Measurements from ENCODE around the gene VPS13A. TPM values are rescaled to one million over a fixed set of nuclear protein-coding genes. Genes with fewer than 3 reads are reported as not detected.

VPS13A gene
- total and polyA plus RNA-seq, 2 donors (not counting 1 experiment from before 2014, with no cell fraction given) = 12.8 to 39.3 TPM

DNA sequence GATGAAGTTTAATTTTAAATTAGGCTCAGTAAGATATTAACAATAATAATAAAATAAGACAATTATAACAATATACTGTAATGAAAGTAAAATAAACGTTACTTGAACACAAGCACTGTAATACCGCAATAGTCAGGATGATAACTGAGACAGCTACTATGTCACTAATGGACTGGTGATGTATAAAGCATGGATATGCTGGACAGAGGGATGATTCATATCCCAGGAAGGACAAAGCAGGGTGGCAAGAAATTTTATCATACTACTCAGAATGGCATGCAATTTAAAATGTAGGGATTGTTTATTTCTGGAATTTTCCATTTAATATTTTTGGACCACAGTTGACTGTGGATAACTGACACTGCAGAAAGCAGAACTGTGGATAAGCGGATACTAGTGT is 196.9 kb downstream of the VPS13A start:
- Histone ChIP-seq H3K79me2 (ENCODE audit: control insufficient read depth, insufficient read depth, low read length) (no peaks in the 10 kb centered on the region), H2AFZ (ENCODE audit: low read length) (no peak overlapping the region), H3K4me1 (ENCODE audit: control insufficient read depth, extremely low read depth, insufficient read depth, low read length) (no peaks in the 10 kb centered on the region), H3K4me3 (replicated peaks in 1 of 4; ENCODE audit: control extremely low read depth in 1 of 4, insufficient read depth in 1 of 4, low read depth in 3 of 4, low read length in 4 of 4) (no peak overlapping the region), H3K9ac (ENCODE audit: insufficient read depth, low read length) (no peak overlapping the region), H3K27ac (ENCODE audit: insufficient read depth, low read length) (no peak overlapping the region), H3K36me3 (ENCODE audit: control insufficient read depth, insufficient read depth, low read length) (peaks cover 4% of the 10 kb centered on the region), H4K20me1 (ENCODE audit: control insufficient read depth, extremely low read depth, insufficient read depth, low read length) (no peaks in the 10 kb centered on the region), H3K4me2 (ENCODE audit: extremely low read depth, insufficient read depth, low read length) (no peak overlapping the region), H3K27me3 (ENCODE audit: control insufficient read depth, insufficient read depth, low read length) (no peaks in the 10 kb centered on the region), H3K9me3 (ENCODE audit: control insufficient read depth, insufficient read depth, low read depth, low read length) (no peaks in the 10 kb centered on the region)
- TF ChIP-seq, protein P1, sequence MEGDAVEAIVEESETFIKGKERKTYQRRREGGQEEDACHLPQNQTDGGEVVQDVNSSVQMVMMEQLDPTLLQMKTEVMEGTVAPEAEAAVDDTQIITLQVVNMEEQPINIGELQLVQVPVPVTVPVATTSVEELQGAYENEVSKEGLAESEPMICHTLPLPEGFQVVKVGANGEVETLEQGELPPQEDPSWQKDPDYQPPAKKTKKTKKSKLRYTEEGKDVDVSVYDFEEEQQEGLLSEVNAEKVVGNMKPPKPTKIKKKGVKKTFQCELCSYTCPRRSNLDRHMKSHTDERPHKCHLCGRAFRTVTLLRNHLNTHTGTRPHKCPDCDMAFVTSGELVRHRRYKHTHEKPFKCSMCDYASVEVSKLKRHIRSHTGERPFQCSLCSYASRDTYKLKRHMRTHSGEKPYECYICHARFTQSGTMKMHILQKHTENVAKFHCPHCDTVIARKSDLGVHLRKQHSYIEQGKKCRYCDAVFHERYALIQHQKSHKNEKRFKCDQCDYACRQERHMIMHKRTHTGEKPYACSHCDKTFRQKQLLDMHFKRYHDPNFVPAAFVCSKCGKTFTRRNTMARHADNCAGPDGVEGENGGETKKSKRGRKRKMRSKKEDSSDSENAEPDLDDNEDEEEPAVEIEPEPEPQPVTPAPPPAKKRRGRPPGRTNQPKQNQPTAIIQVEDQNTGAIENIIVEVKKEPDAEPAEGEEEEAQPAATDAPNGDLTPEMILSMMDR (conservative IDR thresholded peaks at IDR 0.05 in 1 of 2, IDR thresholded peaks at IDR 0.05 in 1 of 2; ENCODE audit: low read depth in 1 of 2, low read length in 2 of 2) = no peak
- TF ChIP-seq EZH2 (IDR thresholded peaks at IDR 0.05; ENCODE audit: low read length, missing control alignments) = no peak
- peak in 1 of 2 donors; percentile 36 for DNase-seq (ENCODE audit: low read depth in 2 of 2)

DNA sequence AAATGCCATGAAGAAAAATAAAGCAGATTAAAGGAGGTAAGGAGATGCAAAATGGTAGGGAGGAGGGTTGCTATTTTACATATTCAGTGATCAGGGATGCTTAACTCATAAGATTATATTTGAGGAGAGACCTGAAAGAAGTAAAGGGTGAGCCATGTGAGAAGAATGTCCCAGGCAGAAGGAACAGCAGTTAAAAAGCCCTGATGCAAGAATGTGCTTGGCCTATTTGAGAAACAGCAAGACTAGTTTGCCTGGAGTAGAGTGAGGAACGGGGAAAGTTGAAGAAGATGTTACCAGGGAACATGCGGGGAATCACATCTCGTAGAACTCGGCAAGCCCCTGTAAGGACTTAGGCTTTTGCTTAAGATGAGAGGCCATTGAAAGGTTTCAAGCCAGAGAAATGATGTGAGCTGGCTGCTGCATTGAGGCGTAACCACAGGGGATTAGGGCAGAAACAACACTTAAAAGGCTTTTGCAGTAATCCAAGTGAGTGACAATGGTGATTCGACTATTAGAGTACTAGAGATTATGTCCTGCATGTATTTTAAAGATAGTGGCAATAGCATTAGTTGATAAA is 198.7 kb downstream of the VPS13A start:
- no peak for TF ChIP-seq EZH2 (IDR thresholded peaks at IDR 0.05; ENCODE audit: low read length, missing control alignments)
- TF ChIP-seq, protein P1 (conservative IDR thresholded peaks at IDR 0.05 in 1 of 2, IDR thresholded peaks at IDR 0.05 in 1 of 2; ENCODE audit: low read depth in 1 of 2, low read length in 2 of 2) = no peak
- DNase-seq (ENCODE audit: low read depth in 2 of 2) = peak in 1 of 2 donors; percentile 6
- no peak overlapping the region for H3K9ac ChIP-seq (ENCODE audit: insufficient read depth, low read length)
- H3K79me2 ChIP-seq (ENCODE audit: control insufficient read depth, insufficient read depth, low read length) = no peaks in the 10 kb centered on the region
- no peak overlapping the region for H2AFZ ChIP-seq (ENCODE audit: low read length)
- no peaks in the 10 kb centered on the region for H3K4me1 ChIP-seq (ENCODE audit: control insufficient read depth, extremely low read depth, insufficient read depth, low read length)
- H3K9me3 ChIP-seq (ENCODE audit: control insufficient read depth, insufficient read depth, low read depth, low read length) = no peaks in the 10 kb centered on the region
- peaks cover 4% of the 10 kb centered on the region for H3K36me3 ChIP-seq (ENCODE audit: control insufficient read depth, insufficient read depth, low read length)
- H4K20me1 ChIP-seq (ENCODE audit: control insufficient read depth, extremely low read depth, insufficient read depth, low read length) = no peaks in the 10 kb centered on the region
- no peak overlapping the region for H3K4me2 ChIP-seq (ENCODE audit: extremely low read depth, insufficient read depth, low read length)
- no peak overlapping the region for H3K27ac ChIP-seq (ENCODE audit: insufficient read depth, low read length)
- no peak overlapping the region for H3K4me3 ChIP-seq (replicated peaks in 1 of 4; ENCODE audit: control extremely low read depth in 1 of 4, insufficient read depth in 1 of 4, low read depth in 3 of 4, low read length in 4 of 4)
- no peaks in the 10 kb centered on the region for H3K27me3 ChIP-seq (ENCODE audit: control insufficient read depth, insufficient read depth, low read length)

DNA sequence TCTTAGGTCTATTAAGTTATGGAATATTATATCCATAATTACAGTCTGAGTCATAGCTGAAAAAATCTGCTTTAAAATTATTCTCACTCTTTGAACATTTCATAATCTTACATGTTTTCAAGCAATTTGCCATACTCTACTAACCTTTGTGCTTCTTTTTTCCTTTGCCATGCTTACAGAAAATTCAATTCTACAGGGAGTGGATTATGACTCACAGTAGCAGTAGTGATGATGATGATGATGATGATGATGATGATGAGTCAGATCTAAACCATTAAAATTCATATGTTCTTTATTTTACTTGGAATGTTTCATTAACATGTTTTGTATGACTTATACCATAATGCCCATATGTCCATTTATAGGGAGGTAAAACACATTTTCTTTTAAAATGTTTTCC is 207.1 kb downstream of the VPS13A start:
- Histone ChIP-seq H3K9ac (ENCODE audit: insufficient read depth, low read length) (no peak overlapping the region), H3K4me1 (ENCODE audit: control insufficient read depth, extremely low read depth, insufficient read depth, low read length) (no peaks in the 10 kb centered on the region), H3K9me3 (ENCODE audit: control insufficient read depth, insufficient read depth, low read depth, low read length) (no peaks in the 10 kb centered on the region), H2AFZ (ENCODE audit: low read length) (no peak overlapping the region), H3K4me2 (ENCODE audit: extremely low read depth, insufficient read depth, low read length) (no peak overlapping the region), H3K27me3 (ENCODE audit: control insufficient read depth, insufficient read depth, low read length) (no peaks in the 10 kb centered on the region), H3K79me2 (ENCODE audit: control insufficient read depth, insufficient read depth, low read length) (no peaks in the 10 kb centered on the region), H3K27ac (ENCODE audit: insufficient read depth, low read length) (no peak overlapping the region), H3K36me3 (ENCODE audit: control insufficient read depth, insufficient read depth, low read length) (peaks cover 3% of the 10 kb centered on the region), H3K4me3 (replicated peaks in 1 of 4; ENCODE audit: control extremely low read depth in 1 of 4, insufficient read depth in 1 of 4, low read depth in 3 of 4, low read length in 4 of 4) (no peak overlapping the region), H4K20me1 (ENCODE audit: control insufficient read depth, extremely low read depth, insufficient read depth, low read length) (no peaks in the 10 kb centered on the region)
- DNase-seq (ENCODE audit: low read depth in 2 of 2) = peak; percentile 51 to 90
- TF ChIP-seq EZH2 (IDR thresholded peaks at IDR 0.05; ENCODE audit: low read length, missing control alignments) = no peak
- TF ChIP-seq, protein P1 (conservative IDR thresholded peaks at IDR 0.05 in 1 of 2, IDR thresholded peaks at IDR 0.05 in 1 of 2; ENCODE audit: low read depth in 1 of 2, low read length in 2 of 2) = no peak

Measured in fibroblast of lung (primary cell).